HepG2 (cell line): ENCODE data around the gene DNAJC18. TPM values are rescaled to one million over a fixed set of nuclear protein-coding genes. Genes with fewer than 3 reads are reported as not detected.
A peak's percentile ranks its signal among the peaks of the same experiment; 100 is the strongest.

ENCODE experiments used
- ARID3A ChIP-seq: IDR thresholded peaks from 2 replicates; pipeline ENCODE4 v1.6.1; 2012; ENCODE audit warnings: low read depth, low read length, improper control_type of control experiment
- CC2D1A ChIP-seq: sonication (generic); formaldehyde crosslinking; IDR thresholded peaks from 2 replicates; pipeline ENCODE4 v1.8.1; 2023; ENCODE audit warnings: mild to moderate bottlenecking, missing genetic modification reagents
- DNMT3B ChIP-seq: conservative IDR thresholded peaks from 2 replicates; pipeline ENCODE4 v1.6.1; 2016; ENCODE audit warnings: missing biosample characterization, control low read depth
- KLF16 ChIP-seq, 2 experiments: sonication (generic) in 1 of 2; formaldehyde crosslinking in 1 of 2; IDR thresholded peaks; 2 replicates each; pipeline versions ENCODE4 v1.6.1 to v1.8.0; 2016 to 2023; ENCODE audit warnings: missing genetic modification reagents in 2 of 2, missing compliant biosample characterization in 1 of 2
- NFE2L1 ChIP-seq: sonication (generic); formaldehyde crosslinking; IDR thresholded peaks from 2 replicates; pipeline ENCODE4 v1.4.0; 2020; ENCODE audit warnings: missing genetic modification reagents, mild to moderate bottlenecking, borderline replicate concordance
- PAX8 ChIP-seq: sonication (generic); formaldehyde crosslinking; IDR thresholded peaks from 2 replicates; pipeline ENCODE4 v1.8.0; 2022; ENCODE audit warnings: mild to moderate bottlenecking, missing genetic modification reagents, borderline replicate concordance
- PLRG1 ChIP-seq: fragments of 450-650 bp; conservative IDR thresholded peaks from 2 replicates; pipeline ENCODE4 v1.6.1; 2016
- SP1 ChIP-seq, 2 experiments: fragments of 450-650 bp in 1 of 2; sonication (generic) in 1 of 2; formaldehyde crosslinking in 1 of 2; IDR thresholded peaks; 2 replicates each; pipeline versions ENCODE4 v1.4.0 to v1.6.1; 2016 to 2020; ENCODE audit warnings: missing genetic modification reagents in 1 of 2
- SP140L ChIP-seq: sonication (generic); formaldehyde crosslinking; IDR thresholded peaks from 2 replicates; pipeline ENCODE4 v1.4.0; 2020; ENCODE audit warnings: missing genetic modification reagents, borderline replicate concordance
- SP4 ChIP-seq: sonication (generic); formaldehyde crosslinking; IDR thresholded peaks from 2 replicates; pipeline ENCODE4 v1.8.1; 2023; ENCODE audit warnings: mild to moderate bottlenecking, missing genetic modification reagents
- SRSF4 ChIP-seq: fragments of 200-400 bp; formaldehyde crosslinking; IDR thresholded peaks from one replicate; pipeline ENCODE4 v1.6.1; 2018; ENCODE audit warnings: mild to moderate bottlenecking, low read depth, low read length, moderate library complexity; ENCODE audit not compliant: poor library complexity, severe bottlenecking
- THYN1 ChIP-seq: sonication (generic); formaldehyde crosslinking; IDR thresholded peaks from 2 replicates; pipeline ENCODE4 v1.8.1; 2023; ENCODE audit warnings: low read depth, mild to moderate bottlenecking, moderate library complexity, missing genetic modification reagents, borderline replicate concordance
- TOE1 ChIP-seq: sonication (generic); formaldehyde crosslinking; IDR thresholded peaks from 2 replicates; pipeline ENCODE4 v1.4.0; 2020; ENCODE audit warnings: mild to moderate bottlenecking, missing genetic modification reagents
- ZNF343 ChIP-seq: sonication (generic); formaldehyde crosslinking; IDR thresholded peaks from 2 replicates; pipeline ENCODE4 v1.4.0; 2020; ENCODE audit warnings: mild to moderate bottlenecking, missing genetic modification reagents
- ZNF503 ChIP-seq: sonication (generic); formaldehyde crosslinking; IDR thresholded peaks from 2 replicates; pipeline ENCODE4 v1.4.0; 2020; ENCODE audit warnings: missing genetic modification reagents
- ZNF563 ChIP-seq: sonication (generic); formaldehyde crosslinking; IDR thresholded peaks from 2 replicates; pipeline ENCODE4 v1.8.0; 2022; ENCODE audit warnings: mild to moderate bottlenecking, moderate library complexity, missing genetic modification reagents
- ZNF850 ChIP-seq: sonication (generic); formaldehyde crosslinking; conservative IDR thresholded peaks from 2 replicates; pipeline ENCODE4 v1.9.0; 2021; ENCODE audit warnings: mild to moderate bottlenecking, missing genetic modification reagents
- polyA plus RNA-seq, 8 experiments: library from polyadenylated mRNA; depleted of rRNA in 3 of 8; stranded (reverse) in 7 of 8; unstranded in 1 of 8; fragments of >200 nt; fragmentation: Illumina TruSeq in 4 of 8; extraction: Trizol in 4 of 8; gene quantifications; 2 replicates each; pipeline versions ENCODE4 v1.2.1 to v1.2.3, GENCODE V29; 2011 to 2016; ENCODE audit warnings: low read depth in 4 of 8, missing spikeins in 1 of 8, mixed read lengths in 1 of 8; ENCODE audit not compliant: insufficient read depth in 1 of 8
- total RNA-seq, 5 experiments: library from RNA; depleted of rRNA; stranded (reverse); fragments of >200 nt; fragmentation: Illumina TruSeq; extraction: Trizol; gene quantifications; 2 replicates each; pipeline ENCODE4 v1.2.3, GENCODE V29; 2016; ENCODE audit warnings: low read depth in 1 of 5
- TF ChIP-seq, protein P1 (sequence below): sonication (generic); formaldehyde crosslinking; IDR thresholded peaks from 2 replicates; pipeline ENCODE4 v1.5.1; 2020; ENCODE audit warnings: missing genetic modification reagents, mild to moderate bottlenecking, borderline replicate concordance
- TF ChIP-seq, protein P2 (sequence below): sonication (generic); formaldehyde crosslinking; IDR thresholded peaks from 2 replicates; pipeline ENCODE4 v1.4.0; 2020; ENCODE audit warnings: mild to moderate bottlenecking, missing genetic modification reagents
- TF ChIP-seq, protein P3 (sequence below): sonication (generic); formaldehyde crosslinking; IDR thresholded peaks from 2 replicates; pipeline ENCODE4 v1.4.0; 2020; ENCODE audit warnings: mild to moderate bottlenecking, missing genetic modification reagents

DNAJC18 gene
- total and polyA plus RNA-seq, 2 of the 13 experiments (the other 11 are each of a cell fraction or from before 2014, with no cell fraction given), result 6.5 to 6.6 TPM

- TF ChIP-seq NFE2L1 (CRISPR knock-in tag) (no peak), SP140L (CRISPR knock-in tag) (no peak), SP4 (CRISPR knock-in tag) (peak; percentile 87), ZNF850 (no peak), TOE1 (CRISPR knock-in tag) (no peak), PAX8 (peak; percentile 56; the same call in 1 of the 2 replicates), DNMT3B (CRISPR knock-in tag) (no peak), PLRG1 (no peak), THYN1 (CRISPR knock-in tag) (no peak), CC2D1A (CRISPR knock-in tag) (no peak), ZNF343 (no peak), SP1 (IDR thresholded peaks at IDR 0.05) (no peak), SP1 (CRISPR knock-in tag; IDR thresholded peaks at IDR 0.05) (peak; percentile 90), SRSF4 (no peak), KLF16 (CRISPR knock-in tag; IDR thresholded peaks at IDR 0.05) (peak in 1 of 2 experiments; percentile 68; a peak in 1 of 4 replicates), ZNF563 (CRISPR knock-in tag) (no peak), ARID3A (no peak), ZNF503 (CRISPR knock-in tag) (no peak)
- TF ChIP-seq, protein P1, sequence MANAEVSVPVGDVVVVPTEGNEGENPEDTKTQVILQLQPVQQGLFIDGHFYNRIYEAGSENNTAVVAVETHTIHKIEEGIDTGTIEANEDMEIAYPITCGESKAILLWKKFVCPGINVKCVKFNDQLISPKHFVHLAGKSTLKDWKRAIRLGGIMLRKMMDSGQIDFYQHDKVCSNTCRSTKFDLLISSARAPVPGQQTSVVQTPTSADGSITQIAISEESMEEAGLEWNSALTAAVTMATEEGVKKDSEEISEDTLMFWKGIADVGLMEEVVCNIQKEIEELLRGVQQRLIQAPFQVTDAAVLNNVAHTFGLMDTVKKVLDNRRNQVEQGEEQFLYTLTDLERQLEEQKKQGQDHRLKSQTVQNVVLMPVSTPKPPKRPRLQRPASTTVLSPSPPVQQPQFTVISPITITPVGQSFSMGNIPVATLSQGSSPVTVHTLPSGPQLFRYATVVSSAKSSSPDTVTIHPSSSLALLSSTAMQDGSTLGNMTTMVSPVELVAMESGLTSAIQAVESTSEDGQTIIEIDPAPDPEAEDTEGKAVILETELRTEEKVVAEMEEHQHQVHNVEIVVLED (CRISPR knock-in tag), result peak; percentile 57; the same call in 1 of the 2 replicates
- TF ChIP-seq, protein P2, sequence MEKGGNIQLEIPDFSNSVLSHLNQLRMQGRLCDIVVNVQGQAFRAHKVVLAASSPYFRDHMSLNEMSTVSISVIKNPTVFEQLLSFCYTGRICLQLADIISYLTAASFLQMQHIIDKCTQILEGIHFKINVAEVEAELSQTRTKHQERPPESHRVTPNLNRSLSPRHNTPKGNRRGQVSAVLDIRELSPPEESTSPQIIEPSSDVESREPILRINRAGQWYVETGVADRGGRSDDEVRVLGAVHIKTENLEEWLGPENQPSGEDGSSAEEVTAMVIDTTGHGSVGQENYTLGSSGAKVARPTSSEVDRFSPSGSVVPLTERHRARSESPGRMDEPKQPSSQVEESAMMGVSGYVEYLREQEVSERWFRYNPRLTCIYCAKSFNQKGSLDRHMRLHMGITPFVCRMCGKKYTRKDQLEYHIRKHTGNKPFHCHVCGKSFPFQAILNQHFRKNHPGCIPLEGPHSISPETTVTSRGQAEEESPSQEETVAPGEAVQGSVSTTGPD (CRISPR knock-in tag), result no peak
- TF ChIP-seq, protein P3, sequence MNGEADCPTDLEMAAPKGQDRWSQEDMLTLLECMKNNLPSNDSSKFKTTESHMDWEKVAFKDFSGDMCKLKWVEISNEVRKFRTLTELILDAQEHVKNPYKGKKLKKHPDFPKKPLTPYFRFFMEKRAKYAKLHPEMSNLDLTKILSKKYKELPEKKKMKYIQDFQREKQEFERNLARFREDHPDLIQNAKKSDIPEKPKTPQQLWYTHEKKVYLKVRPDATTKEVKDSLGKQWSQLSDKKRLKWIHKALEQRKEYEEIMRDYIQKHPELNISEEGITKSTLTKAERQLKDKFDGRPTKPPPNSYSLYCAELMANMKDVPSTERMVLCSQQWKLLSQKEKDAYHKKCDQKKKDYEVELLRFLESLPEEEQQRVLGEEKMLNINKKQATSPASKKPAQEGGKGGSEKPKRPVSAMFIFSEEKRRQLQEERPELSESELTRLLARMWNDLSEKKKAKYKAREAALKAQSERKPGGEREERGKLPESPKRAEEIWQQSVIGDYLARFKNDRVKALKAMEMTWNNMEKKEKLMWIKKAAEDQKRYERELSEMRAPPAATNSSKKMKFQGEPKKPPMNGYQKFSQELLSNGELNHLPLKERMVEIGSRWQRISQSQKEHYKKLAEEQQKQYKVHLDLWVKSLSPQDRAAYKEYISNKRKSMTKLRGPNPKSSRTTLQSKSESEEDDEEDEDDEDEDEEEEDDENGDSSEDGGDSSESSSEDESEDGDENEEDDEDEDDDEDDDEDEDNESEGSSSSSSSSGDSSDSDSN (CRISPR knock-in tag), result peak; percentile 18
These were observed 35.4 kb downstream of the DNAJC18 start, which contains the start of gene SPATA24 (continued) for GRCh38 chr5:139403787-139404483.
